ENCODE results near the gene DTNA. TPM values are rescaled to one million over a fixed set of nuclear protein-coding genes. Genes with fewer than 3 reads are reported as not detected.

Gene DTNA
- total RNA-seq, 1 donor from 2014 or later = 18.4 TPM

GRCh38 chr18:34802959-34803358, 92.9 kb downstream of the DTNA start:
- no peaks in the 10 kb centered on the region for H3K9me3 ChIP-seq
- H3K27me3 ChIP-seq = no peaks in the 10 kb centered on the region
- TF ChIP-seq POLR2A (IDR thresholded peaks at IDR 0.05) (no peak), POLR2AphosphoS5 (IDR thresholded peaks at IDR 0.05; ENCODE audit: insufficient read depth in 1 of 2, low read depth in 1 of 2) (no peak), CTCF (IDR thresholded peaks at IDR 0.05) (no peak)
- no peak for DNase-seq (ENCODE audit: extremely low spot score in 2 of 2)
- H3K4me3 ChIP-seq = no peak overlapping the region
- no peaks in the 10 kb centered on the region for H3K4me1 ChIP-seq
- intact Hi-C loops (cut with DNase I) = no loop called here
- no peak overlapping the region for H3K27ac ChIP-seq
- H3K36me3 ChIP-seq = no peaks in the 10 kb centered on the region

- Histone ChIP-seq H3K4me3 (no peak overlapping the region), H3K36me3 (no peaks in the 10 kb centered on the region), H3K27me3 (no peaks in the 10 kb centered on the region), H3K9me3 (no peaks in the 10 kb centered on the region), H3K27ac (no peak overlapping the region), H3K4me1 (no peaks in the 10 kb centered on the region)
- TF ChIP-seq CTCF (IDR thresholded peaks at IDR 0.05) (no peak), POLR2AphosphoS5 (IDR thresholded peaks at IDR 0.05; ENCODE audit: insufficient read depth in 1 of 2, low read depth in 1 of 2) (no peak), POLR2A (IDR thresholded peaks at IDR 0.05) (no peak)
- intact Hi-C loops (cut with DNase I) = no loop called here
- DNase-seq (ENCODE audit: extremely low spot score in 2 of 2) = no peak
These were observed 93.8 kb downstream of the DTNA start for GRCh38 chr18:34803877-34804400.

- H3K9me3 ChIP-seq = no peaks in the 10 kb centered on the region
- DNase-seq (ENCODE audit: extremely low spot score in 2 of 2) = no peak
- H3K4me1 ChIP-seq = no peaks in the 10 kb centered on the region
- no peak overlapping the region for H3K4me3 ChIP-seq
- no peaks in the 10 kb centered on the region for H3K27me3 ChIP-seq
- H3K27ac ChIP-seq = no peak overlapping the region
- intact Hi-C loops (cut with DNase I) = no loop called here
- no peaks in the 10 kb centered on the region for H3K36me3 ChIP-seq
- TF ChIP-seq POLR2AphosphoS5 (IDR thresholded peaks at IDR 0.05; ENCODE audit: insufficient read depth in 1 of 2, low read depth in 1 of 2) (no peak), CTCF (IDR thresholded peaks at IDR 0.05) (no peak), POLR2A (IDR thresholded peaks at IDR 0.05) (no peak)
These were observed 95.2 kb downstream of the DTNA start for GRCh38 chr18:34805103-34805877.

GRCh38 chr18:34805878-34806351, 95.8 kb downstream of the DTNA start:
- DNase-seq (ENCODE audit: extremely low spot score in 2 of 2) = no peak
- Histone ChIP-seq H3K4me3 (no peak overlapping the region), H3K36me3 (no peaks in the 10 kb centered on the region), H3K27ac (no peak overlapping the region), H3K9me3 (no peaks in the 10 kb centered on the region), H3K27me3 (no peaks in the 10 kb centered on the region), H3K4me1 (no peaks in the 10 kb centered on the region)
- TF ChIP-seq POLR2A (IDR thresholded peaks at IDR 0.05) (no peak), POLR2AphosphoS5 (IDR thresholded peaks at IDR 0.05; ENCODE audit: insufficient read depth in 1 of 2, low read depth in 1 of 2) (no peak), CTCF (IDR thresholded peaks at IDR 0.05) (no peak)
- intact Hi-C loops (cut with DNase I) = no loop called here

GRCh38 chr18:34806527-34806926, 96.4 kb downstream of the DTNA start:
- H3K27me3 ChIP-seq = no peaks in the 10 kb centered on the region
- intact Hi-C loops (cut with DNase I) = no loop called here
- no peak for DNase-seq (ENCODE audit: extremely low spot score in 2 of 2)
- H3K4me3 ChIP-seq = no peak overlapping the region
- H3K36me3 ChIP-seq = no peaks in the 10 kb centered on the region
- H3K27ac ChIP-seq = no peak overlapping the region
- TF ChIP-seq POLR2A (IDR thresholded peaks at IDR 0.05) (no peak), CTCF (IDR thresholded peaks at IDR 0.05) (no peak), POLR2AphosphoS5 (IDR thresholded peaks at IDR 0.05; ENCODE audit: insufficient read depth in 1 of 2, low read depth in 1 of 2) (no peak)
- no peaks in the 10 kb centered on the region for H3K9me3 ChIP-seq
- no peaks in the 10 kb centered on the region for H3K4me1 ChIP-seq

Data from vagina (tissue), 2 donors.